ENCODE results near the gene MAP4K3. TPM values are rescaled to one million over a fixed set of nuclear protein-coding genes. Genes with fewer than 3 reads are reported as not detected.

Gene MAP4K3
- total and polyA plus RNA-seq, 8 donors = 8.2 to 23.1 (median 16.3) TPM

DNA sequence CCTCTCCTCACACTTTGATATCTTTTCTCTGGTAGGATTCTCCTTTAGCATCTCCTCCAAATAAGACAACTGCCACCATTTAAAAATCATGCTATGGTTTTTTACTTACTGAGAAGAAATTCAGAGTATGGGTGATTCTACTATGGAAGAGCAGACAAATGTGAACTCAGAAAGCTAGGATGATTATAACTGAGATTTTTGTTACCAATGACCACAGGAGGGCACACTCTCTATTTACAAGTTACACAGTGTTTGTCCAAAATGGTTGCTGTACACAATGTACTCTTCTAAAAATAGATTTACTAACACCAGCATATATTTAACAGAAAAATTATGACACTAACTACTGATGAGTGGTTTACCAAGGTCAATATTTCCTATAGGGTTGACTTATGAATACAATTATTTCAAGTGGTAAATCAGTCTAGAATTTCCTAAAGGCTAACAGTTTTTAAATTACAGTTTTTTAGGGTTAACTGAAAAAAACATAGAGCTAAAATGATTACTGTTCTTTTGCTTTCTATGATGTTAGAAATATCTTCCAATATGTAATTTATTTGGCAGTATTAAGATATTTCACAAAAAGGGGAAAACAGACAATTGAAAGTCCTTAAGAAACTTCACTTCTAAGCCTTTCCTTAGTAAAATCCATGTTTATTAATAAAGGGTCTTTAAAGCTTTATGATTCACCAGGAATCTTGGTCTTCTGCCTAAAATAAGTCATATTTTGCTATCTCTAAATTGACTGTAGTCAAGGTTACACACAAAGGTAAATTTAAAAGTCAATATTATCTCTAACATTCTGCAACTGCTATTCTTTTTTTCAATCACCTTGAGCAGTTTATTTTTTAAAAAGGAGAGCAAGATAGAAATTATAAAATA, 57.2 kb downstream of the MAP4K3 start:
- ATAC-seq (peak; percentile 86 to 93 (median 92)), FAIRE-seq (peak; percentile 97), DNase-seq (no peak)
- Histone ChIP-seq H3K27ac (peak overlapping the region in 3 of 4 donors; percentile 36 to 56 (median 40)), H3K27me3 (no peaks in the 10 kb centered on the region), H3K4me1 (peaks cover 21 to 30% (median 22%) of the 10 kb centered on the region in 3 donors), H3K9me3 (no peaks in the 10 kb centered on the region), H3K36me3 (no peaks in the 10 kb centered on the region), H3K4me3 (no peak overlapping the region)
- intact Hi-C loops (cut with DNase I) = no loop called here
- TF ChIP-seq, protein P1, sequence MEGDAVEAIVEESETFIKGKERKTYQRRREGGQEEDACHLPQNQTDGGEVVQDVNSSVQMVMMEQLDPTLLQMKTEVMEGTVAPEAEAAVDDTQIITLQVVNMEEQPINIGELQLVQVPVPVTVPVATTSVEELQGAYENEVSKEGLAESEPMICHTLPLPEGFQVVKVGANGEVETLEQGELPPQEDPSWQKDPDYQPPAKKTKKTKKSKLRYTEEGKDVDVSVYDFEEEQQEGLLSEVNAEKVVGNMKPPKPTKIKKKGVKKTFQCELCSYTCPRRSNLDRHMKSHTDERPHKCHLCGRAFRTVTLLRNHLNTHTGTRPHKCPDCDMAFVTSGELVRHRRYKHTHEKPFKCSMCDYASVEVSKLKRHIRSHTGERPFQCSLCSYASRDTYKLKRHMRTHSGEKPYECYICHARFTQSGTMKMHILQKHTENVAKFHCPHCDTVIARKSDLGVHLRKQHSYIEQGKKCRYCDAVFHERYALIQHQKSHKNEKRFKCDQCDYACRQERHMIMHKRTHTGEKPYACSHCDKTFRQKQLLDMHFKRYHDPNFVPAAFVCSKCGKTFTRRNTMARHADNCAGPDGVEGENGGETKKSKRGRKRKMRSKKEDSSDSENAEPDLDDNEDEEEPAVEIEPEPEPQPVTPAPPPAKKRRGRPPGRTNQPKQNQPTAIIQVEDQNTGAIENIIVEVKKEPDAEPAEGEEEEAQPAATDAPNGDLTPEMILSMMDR (IDR thresholded peaks at IDR 0.05) = peak in 1 of 4 donors; percentile 41

DNA sequence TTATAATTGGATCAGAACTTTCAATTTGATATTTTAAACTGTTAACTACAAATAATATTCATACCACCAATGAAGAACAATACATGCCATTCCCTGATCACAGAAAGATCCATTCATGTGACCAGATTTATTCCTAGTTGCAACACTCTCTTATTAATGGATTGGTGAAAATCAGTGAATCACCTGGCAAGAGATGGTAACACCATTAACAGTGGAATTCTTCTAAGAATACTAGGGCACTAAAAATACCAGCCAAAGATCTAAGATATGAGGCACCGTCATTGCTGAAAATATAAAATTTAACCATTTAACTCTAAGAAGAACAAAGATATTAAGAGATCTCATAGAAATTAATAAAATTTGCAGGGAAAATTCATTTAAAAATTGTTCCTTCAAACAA, 58.1 kb downstream of the MAP4K3 start:
- DNase-seq (no peak), FAIRE-seq (peak; percentile 54), ATAC-seq (no peak)
- 3 to 12% methylated on average over 1 of the region's 1 CpG for WGBS, 2 donors
- Histone ChIP-seq H3K27me3 (no peaks in the 10 kb centered on the region), H3K36me3 (no peaks in the 10 kb centered on the region), H3K27ac (no peak overlapping the region), H3K9me3 (no peaks in the 10 kb centered on the region), H3K4me1 (peaks cover 21 to 30% (median 22%) of the 10 kb centered on the region in 3 donors), H3K4me3 (no peak overlapping the region)
- intact Hi-C loops (cut with DNase I) = no loop called here
- TF ChIP-seq, protein P1 (IDR thresholded peaks at IDR 0.05) = no peak

DNA sequence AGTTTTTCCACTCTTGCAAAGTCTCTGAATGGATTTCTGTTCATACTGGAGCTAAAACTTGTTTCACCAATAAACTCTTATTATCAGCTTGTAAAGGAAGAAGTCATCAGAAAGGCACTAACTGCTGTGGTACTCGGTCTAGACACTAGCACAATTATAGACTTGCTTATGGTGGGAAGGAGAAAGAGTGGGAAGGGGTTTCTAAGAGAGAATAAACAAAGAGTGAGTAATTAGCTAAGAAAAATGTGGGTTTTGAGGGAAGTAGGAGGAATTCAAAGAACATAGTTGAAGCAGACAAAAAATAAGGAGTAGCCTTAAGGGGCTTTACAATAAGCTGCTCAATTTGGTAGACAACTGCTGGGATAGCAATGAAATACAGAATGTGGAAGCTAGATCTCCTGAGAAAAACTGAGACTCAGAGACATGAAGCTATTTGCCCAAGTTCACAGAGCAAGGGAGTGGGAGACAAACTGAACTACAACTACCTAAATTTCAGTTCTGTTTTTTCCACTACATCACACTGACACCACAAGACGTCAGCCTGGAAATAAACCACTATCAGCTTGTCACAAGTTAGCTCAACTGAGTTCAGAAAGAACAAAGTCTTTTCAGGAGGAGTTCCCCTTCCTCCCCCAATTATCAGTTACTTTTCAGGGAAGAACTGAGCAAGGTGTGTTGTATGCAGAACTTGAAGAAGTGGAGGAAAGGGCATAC, 59.7 kb downstream of the MAP4K3 start:
- Histone ChIP-seq H3K4me3 (no peak overlapping the region), H3K4me1 (peaks cover 21 to 30% (median 22%) of the 10 kb centered on the region in 3 donors), H3K36me3 (no peaks in the 10 kb centered on the region), H3K27me3 (no peaks in the 10 kb centered on the region), H3K27ac (no peak overlapping the region), H3K9me3 (no peaks in the 10 kb centered on the region)
- DNase-seq (no peak), ATAC-seq (peak in 1 of 4 donors; percentile 25), FAIRE-seq (no peak)
- TF ChIP-seq, protein P1 (IDR thresholded peaks at IDR 0.05) = no peak
- 56 to 57% methylated on average over 2 of the region's 2 CpGs for WGBS, 2 donors
- intact Hi-C loops (cut with DNase I) = no loop called here

DNA sequence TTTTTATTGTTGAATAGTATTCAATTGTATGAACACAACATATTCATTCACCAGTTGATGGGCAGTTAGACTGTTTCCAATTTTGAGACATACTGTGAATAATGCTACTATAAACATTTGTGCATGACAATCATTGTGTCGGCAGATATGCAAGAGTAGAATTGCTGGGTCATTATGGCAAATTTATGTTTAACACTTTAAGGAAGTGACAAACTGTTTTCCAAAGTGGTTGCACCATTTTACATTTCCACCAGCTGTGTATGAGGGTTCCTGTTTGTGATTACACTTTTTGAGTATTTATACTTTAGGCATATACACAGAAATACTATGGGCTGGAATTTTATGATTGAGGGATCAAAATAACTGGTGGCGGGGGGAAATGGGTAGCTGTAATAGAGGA, 61.2 kb downstream of the MAP4K3 start:
- Histone ChIP-seq H3K36me3 (no peaks in the 10 kb centered on the region), H3K4me1 (peaks cover 16 to 24% (median 21%) of the 10 kb centered on the region in 3 donors), H3K4me3 (no peak overlapping the region), H3K27ac (no peak overlapping the region), H3K27me3 (no peaks in the 10 kb centered on the region), H3K9me3 (no peaks in the 10 kb centered on the region)
- intact Hi-C loops (cut with DNase I) = no loop called here
- ATAC-seq (no peak), DNase-seq (no peak), FAIRE-seq (no peak)
- WGBS, 2 donors = 88 to 94% methylated on average over 2 of the region's 2 CpGs
- TF ChIP-seq, protein P1 (IDR thresholded peaks at IDR 0.05) = no peak

All from pancreas (tissue), 10 donors.